Cerebellar cortex (tissue), 1 donor: ENCODE results near the gene ANKHD1.
A peak's percentile ranks its signal among the peaks of the same experiment; 100 is the strongest.

Experiments
- DNase-seq: peaks from one replicate; pipeline ENCODE4 v3.0.0-alpha.2; 2015; ENCODE audit warnings: low spot score

ANKHD1 gene

GRCh38 chr5:140546851-140547507 lies 145.3 kb downstream of the ANKHD1 start:
- DNase-seq: no peak

GRCh38 chr5:140547508-140548299 lies 146.1 kb downstream of the ANKHD1 start, which contains the start of gene EIF4EBP3:
TSS of gene EIF4EBP3 (plus strand) at chr5:140547662. CDS start at chr5:140547738, 76 bp downstream.
- peak; percentile 97 for DNase-seq

GRCh38 chr5:140548300-140548688 lies 146.7 kb downstream of the ANKHD1 start:
- DNase-seq: no peak

GRCh38 chr5:140548791-140549190 lies 147.2 kb downstream of the ANKHD1 start:
- DNase-seq: no peak

GRCh38 chr5:140549237-140550144 lies 147.9 kb downstream of the ANKHD1 start:
- DNase-seq: no peak

GRCh38 chr5:140550147-140551079 lies 148.8 kb downstream of the ANKHD1 start:
- DNase-seq: no peak

- no peak for DNase-seq
These were observed 150.2 kb downstream of the ANKHD1 start for GRCh38 chr5:140551872-140552271.

GRCh38 chr5:140553657-140554056 lies 152.0 kb downstream of the ANKHD1 start:
- no peak for DNase-seq

- DNase-seq: no peak
These were observed 152.8 kb downstream of the ANKHD1 start for GRCh38 chr5:140554454-140554853.

GRCh38 chr5:140555747-140556312 lies 154.2 kb downstream of the ANKHD1 start:
- DNase-seq: no peak

- DNase-seq: no peak
These were observed 154.8 kb downstream of the ANKHD1 start for GRCh38 chr5:140556438-140556837.

GRCh38 chr5:140557136-140557805 lies 155.6 kb downstream of the ANKHD1 start, which contains the start of gene SRA1:
TSS of gene SRA1 (minus strand) at chr5:140557473. CDS start at chr5:140557452, 21 bp downstream.
- peak; percentile 94 for DNase-seq

- DNase-seq: no peak
These were observed 156.3 kb downstream of the ANKHD1 start for GRCh38 chr5:140557965-140558364.

- DNase-seq: no peak
These were observed 156.9 kb downstream of the ANKHD1 start for GRCh38 chr5:140558542-140558941.

- DNase-seq: no peak
These were observed 158.6 kb downstream of the ANKHD1 start for GRCh38 chr5:140560227-140560626.

GRCh38 chr5:140561753-140562523 lies 160.3 kb downstream of the ANKHD1 start:
- no peak for DNase-seq

GRCh38 chr5:140563596-140563995 lies 162.0 kb downstream of the ANKHD1 start:
- peak; percentile 41 for DNase-seq

GRCh38 chr5:140564196-140565023 lies 162.8 kb downstream of the ANKHD1 start, which contains the start of the genes APBB3 and SLC35A4:
TSS of gene APBB3 (minus strand) at chr5:140564598. CDS start at chr5:140564245, 353 bp downstream.
TSS of gene SLC35A4 (plus strand) at chr5:140564828. CDS start at chr5:140567170, 2,342 bp downstream.
- DNase-seq: peak; percentile 99
